WTC11 (cell line): ENCODE measurements around the gene FUBP3. TPM values are rescaled to one million over a fixed set of nuclear protein-coding genes. Genes with fewer than 3 reads are reported as not detected.

Source experiments
- ATAC-seq: fragments of 200-7000 bp; cut with Tn5 transposase; 2 replicates; pipeline ENCODE4 v1.10.0; 2021; ENCODE audit warnings: mild to moderate bottlenecking, moderate library complexity
- CTCF ChIA-PET: fragments of 300-600 bp; sonication (Branson Sonifier 250); formaldehyde crosslinking; loops from one replicate; lab custom pipeline; 2021; ENCODE audit warnings: antibody characterized with exemption; lab: Charles Lee
- POLR2A ChIA-PET: fragments of 350-600 bp; sonication (Branson Sonifier 250); formaldehyde crosslinking; loops from one replicate; lab custom pipeline; 2021; ENCODE audit warnings: antibody characterized with exemption; lab: Charles Lee
- DNase-seq: peaks from one replicate; pipeline ENCODE4 v3.0.0; 2021; ENCODE audit warnings: low spot score
- H3K27ac Mint-ChIP-seq: 2 replicates; pipeline ENCODE4 v1.8.0; 2021; ENCODE audit warnings: mixed read lengths
- H3K27me3 Mint-ChIP-seq: 2 replicates; pipeline ENCODE4 v1.8.0; 2021; ENCODE audit warnings: low read depth, mild to moderate bottlenecking, moderate library complexity, mixed read lengths
- H3K36me3 Mint-ChIP-seq: 2 replicates; pipeline ENCODE4 v1.8.0; 2021; ENCODE audit warnings: mixed read lengths
- H3K4me1 Mint-ChIP-seq: 2 replicates; pipeline ENCODE4 v1.8.0; 2022; ENCODE audit warnings: mixed read lengths
- H3K4me3 Mint-ChIP-seq: 2 replicates; pipeline ENCODE4 v1.8.0; 2021; ENCODE audit warnings: mild to moderate bottlenecking, moderate library complexity, mixed read lengths
- H3K9me3 Mint-ChIP-seq: 2 replicates; pipeline ENCODE4 v1.8.0; 2021; ENCODE audit warnings: mixed read lengths
- AFF4 ChIP-seq: sonication (generic); formaldehyde crosslinking; IDR thresholded peaks from 2 replicates; pipeline ENCODE4 v1.8.1; 2023; ENCODE audit warnings: mild to moderate bottlenecking, missing genetic modification reagents, borderline replicate concordance
- ATF2 ChIP-seq: sonication (generic); formaldehyde crosslinking; IDR thresholded peaks from 2 replicates; pipeline ENCODE4 v1.8.1; 2022; ENCODE audit warnings: low read depth, missing genetic modification reagents, borderline replicate concordance
- ATF6 ChIP-seq: sonication (generic); formaldehyde crosslinking; IDR thresholded peaks from 2 replicates; pipeline ENCODE4 v1.8.1; 2023; ENCODE audit warnings: mild to moderate bottlenecking, missing genetic modification reagents
- CDX4 ChIP-seq: fragments of 250-450 bp; sonication (Bioruptor Pico); IDR thresholded peaks from 2 replicates; pipeline ENCODE4 v1.9.0; 2021; ENCODE audit warnings: moderate library complexity, mild to moderate bottlenecking, inconsistent platforms, borderline replicate concordance
- CREM ChIP-seq: sonication (generic); formaldehyde crosslinking; IDR thresholded peaks from 2 replicates; pipeline ENCODE4 v1.8.1; 2022; ENCODE audit warnings: mild to moderate bottlenecking, missing genetic modification reagents, moderate library complexity
- FOXK1 ChIP-seq: sonication (generic); formaldehyde crosslinking; IDR thresholded peaks from 2 replicates; pipeline ENCODE4 v1.8.0; 2022; ENCODE audit warnings: mild to moderate bottlenecking, moderate library complexity, missing genetic modification reagents
- HMGXB4 ChIP-seq: sonication (generic); formaldehyde crosslinking; IDR thresholded peaks from 2 replicates; pipeline ENCODE4 v1.8.1; 2023; ENCODE audit warnings: mild to moderate bottlenecking, moderate library complexity, missing genetic modification reagents
- JUN ChIP-seq: sonication (generic); formaldehyde crosslinking; IDR thresholded peaks from 2 replicates; pipeline ENCODE4 v1.8.0; 2023; ENCODE audit warnings: mild to moderate bottlenecking, missing genetic modification reagents
- MAX ChIP-seq: sonication (generic); formaldehyde crosslinking; IDR thresholded peaks from 2 replicates; pipeline ENCODE4 v1.8.0; 2022; ENCODE audit warnings: mild to moderate bottlenecking, missing genetic modification reagents
- NFE2L1 ChIP-seq: sonication (generic); formaldehyde crosslinking; IDR thresholded peaks from 2 replicates; pipeline ENCODE4 v1.8.1; 2023; ENCODE audit warnings: missing genetic modification reagents
- NR1H2 ChIP-seq: sonication (generic); formaldehyde crosslinking; IDR thresholded peaks from 2 replicates; pipeline ENCODE4 v1.9.0; 2021; ENCODE audit warnings: mild to moderate bottlenecking, moderate library complexity, missing genetic modification reagents
- PRRX2 ChIP-seq: fragments of 250-450 bp; sonication (Bioruptor Pico); IDR thresholded peaks from 2 replicates; pipeline ENCODE4 v1.8.0; 2021; ENCODE audit warnings: mild to moderate bottlenecking
- RELA ChIP-seq: sonication (generic); formaldehyde crosslinking; IDR thresholded peaks from 2 replicates; pipeline ENCODE4 v1.8.1; 2022; ENCODE audit warnings: missing genetic modification reagents, mild to moderate bottlenecking, borderline replicate concordance
- SMAD3 ChIP-seq: sonication (generic); formaldehyde crosslinking; IDR thresholded peaks from 2 replicates; pipeline ENCODE4 v1.8.0; 2022; ENCODE audit warnings: missing genetic modification reagents, mild to moderate bottlenecking, borderline replicate concordance
- USF2 ChIP-seq: sonication (generic); formaldehyde crosslinking; IDR thresholded peaks from 2 replicates; pipeline ENCODE4 v1.8.1; 2023; ENCODE audit warnings: mild to moderate bottlenecking, missing genetic modification reagents, moderate library complexity
- ZNF232 ChIP-seq: sonication (generic); formaldehyde crosslinking; IDR thresholded peaks from 2 replicates; pipeline ENCODE4 v1.8.0; 2022; ENCODE audit warnings: mild to moderate bottlenecking, missing genetic modification reagents
- ZNF532 ChIP-seq: fragments of 250-450 bp; sonication (Bioruptor Pico); IDR thresholded peaks from 2 replicates; pipeline ENCODE4 v1.9.0; 2021; ENCODE audit warnings: mild to moderate bottlenecking, borderline replicate concordance
- ZNF671 ChIP-seq: fragments of 250-450 bp; sonication (Bioruptor Pico); IDR thresholded peaks from 2 replicates; pipeline ENCODE4 v1.8.0; 2021; ENCODE audit warnings: mild to moderate bottlenecking
- total RNA-seq: library from RNA; stranded (reverse); gene quantifications from 3 replicates; pipeline ENCODE4 v1.2.3, GENCODE V29; 2021

The FUBP3 gene
- total RNA-seq, 1 experiment from 2014 or later, result 83.0 TPM

GRCh38 chr9:130536701-130537107, 42.7 kb upstream of the FUBP3 start:
- Mint-ChIP-seq H3K4me3 (no peak overlapping the region), H3K36me3 (no peaks in the 10 kb centered on the region), H3K9me3 (no peaks in the 10 kb centered on the region), H3K27me3 (peaks cover 27% of the 10 kb centered on the region), H3K4me1 (peaks cover 40% of the 10 kb centered on the region), H3K27ac (no peak overlapping the region)
- POLR2A ChIA-PET, result no interaction called here
- no peak for TF ChIP-seq SMAD3 (CRISPR knock-in tag)
- TF ChIP-seq MAX (CRISPR knock-in tag), result no peak
- TF ChIP-seq CDX4, result no peak
- TF ChIP-seq ATF2 (CRISPR knock-in tag), result no peak
- no peak for TF ChIP-seq RELA (CRISPR knock-in tag)
- no peak for TF ChIP-seq JUN (CRISPR knock-in tag)
- no peak for TF ChIP-seq ZNF232
- no peak for TF ChIP-seq PRRX2
- CTCF ChIA-PET, result interaction anchor here (0.8 to 1.9 kb wide), 5 partner anchors 14 to 85 kb away, joined by 3 to 6 read pairs (median 4); no protein-coding TSS in a partner anchor
- DNase-seq (no peak), ATAC-seq (no peak)

GRCh38 chr9:130537346-130538050, 41.9 kb upstream of the FUBP3 start:
- DNase-seq (no peak), ATAC-seq (no peak)
- H3K27ac Mint-ChIP-seq, result no peak overlapping the region
- no peaks in the 10 kb centered on the region for H3K36me3 Mint-ChIP-seq
- no peaks in the 10 kb centered on the region for H3K9me3 Mint-ChIP-seq
- H3K4me3 Mint-ChIP-seq, result no peak overlapping the region
- no peak for TF ChIP-seq ATF6 (CRISPR knock-in tag)
- no peak for TF ChIP-seq USF2
- no peak for TF ChIP-seq FOXK1 (CRISPR knock-in tag)
- TF ChIP-seq HMGXB4 (CRISPR knock-in tag), result no peak
- no peak for TF ChIP-seq ZNF671
- no peak for TF ChIP-seq CREM (CRISPR knock-in tag)
- no peak for TF ChIP-seq NR1H2 (CRISPR knock-in tag)
- no peak for TF ChIP-seq NFE2L1
- no peak for TF ChIP-seq RELA (CRISPR knock-in tag)
- TF ChIP-seq AFF4 (CRISPR knock-in tag), result no peak
- no peak for TF ChIP-seq ZNF532
- POLR2A ChIA-PET, result no interaction called here
- CTCF ChIA-PET, result interaction anchor here (0.6 to 1.9 kb wide), 4 partner anchors 19 to 508 kb away, joined by 3 to 6 read pairs (median 6); no protein-coding TSS in a partner anchor
- H3K4me1 Mint-ChIP-seq, result peaks cover 38% of the 10 kb centered on the region
- H3K27me3 Mint-ChIP-seq, result peaks cover 27% of the 10 kb centered on the region
